Smooth muscle cell (in vitro differentiated cells): ENCODE measurements around the gene TTBK1. TPM values are rescaled to one million over a fixed set of nuclear protein-coding genes. Genes with fewer than 3 reads are reported as not detected.

Experiments used
- DNase-seq: peaks from one replicate; lab custom pipeline; 2025; ENCODE audit not compliant: unreplicated experiment; lab: John Stamatoyannopoulos, UW
- H2AFZ ChIP-seq: fragments of 200-600 bp; sonication (generic); 2 replicates; pipeline ENCODE4 v1.6.0; 2016; ENCODE audit warnings: antibody characterized with exemption, low read depth, mild to moderate bottlenecking
- H3F3A ChIP-seq: fragments of 200-600 bp; sonication (generic); 2 replicates; pipeline ENCODE4 v1.6.0; 2017; ENCODE audit warnings: antibody characterized with exemption, low read depth
- H3K27ac ChIP-seq: fragments of 200-600 bp; sonication (generic); 2 replicates; pipeline ENCODE4 v1.5.1; 2016; ENCODE audit warnings: low read depth, mild to moderate bottlenecking
- H3K27me3 ChIP-seq: fragments of 200-600 bp; sonication (generic); 2 replicates; pipeline ENCODE4 v1.6.1; 2016; ENCODE audit warnings: low read depth, mild to moderate bottlenecking
- H3K36me3 ChIP-seq: fragments of 200-600 bp; sonication (generic); 2 replicates; pipeline ENCODE4 v1.5.1; 2016; ENCODE audit warnings: low read depth
- H3K4me1 ChIP-seq: fragments of 200-600 bp; sonication (generic); 2 replicates; pipeline ENCODE4 v1.5.1; 2016; ENCODE audit warnings: low read depth
- H3K4me2 ChIP-seq: fragments of 200-600 bp; sonication (generic); 2 replicates; pipeline ENCODE4 v1.6.0; 2016; ENCODE audit warnings: mild to moderate bottlenecking
- H3K4me3 ChIP-seq: fragments of 200-600 bp; sonication (generic); 2 replicates; pipeline ENCODE4 v1.5.1; 2016; ENCODE audit warnings: mild to moderate bottlenecking
- H3K79me2 ChIP-seq: fragments of 200-600 bp; sonication (generic); 2 replicates; pipeline ENCODE4 v1.6.0; 2016; ENCODE audit warnings: low read depth, mild to moderate bottlenecking
- H3K9ac ChIP-seq: fragments of 200-600 bp; sonication (generic); 2 replicates; pipeline ENCODE4 v1.6.0; 2016; ENCODE audit warnings: low read depth
- H3K9me3 ChIP-seq: fragments of 200-600 bp; sonication (generic); replicated peaks from 2 replicates; pipeline ENCODE4 v1.5.1; 2016; ENCODE audit warnings: low read depth
- H4K20me1 ChIP-seq: fragments of 200-600 bp; sonication (generic); 2 replicates; pipeline ENCODE4 v1.6.0; 2016; ENCODE audit warnings: low read depth
- WGBS: methylation state at CpG from one replicate; pipeline ENCODE4 v1.1.7; 2016; ENCODE audit warnings: low lambda C conversion rate; 5-methylcytosine and 5-hydroxymethylcytosine counted together
- polyA plus RNA-seq: library from polyadenylated mRNA; unstranded; fragments of >200 nt; fragmentation: Nextera tagmentation; extraction: Ambion mirVana; gene quantifications from 2 replicates; pipeline ENCODE4 v1.2.1, GENCODE V29; 2016
- total RNA-seq: library from RNA; depleted of rRNA; stranded (reverse); fragments of >200 nt; gene quantifications from 2 replicates; pipeline ENCODE4 v1.2.3, GENCODE V29; 2014
- TF ChIP-seq, protein P1 (sequence below): fragments of 200-600 bp; sonication (generic); IDR thresholded peaks from 2 replicates; pipeline ENCODE4 v1.5.1; 2017; ENCODE audit warnings: borderline replicate concordance, mild to moderate bottlenecking, antibody characterized with exemption; ENCODE audit not compliant: insufficient read depth, poor library complexity, severe bottlenecking

The TTBK1 gene
- total and polyA plus RNA-seq, 2 experiments from 2014 or later: not detected

DNA sequence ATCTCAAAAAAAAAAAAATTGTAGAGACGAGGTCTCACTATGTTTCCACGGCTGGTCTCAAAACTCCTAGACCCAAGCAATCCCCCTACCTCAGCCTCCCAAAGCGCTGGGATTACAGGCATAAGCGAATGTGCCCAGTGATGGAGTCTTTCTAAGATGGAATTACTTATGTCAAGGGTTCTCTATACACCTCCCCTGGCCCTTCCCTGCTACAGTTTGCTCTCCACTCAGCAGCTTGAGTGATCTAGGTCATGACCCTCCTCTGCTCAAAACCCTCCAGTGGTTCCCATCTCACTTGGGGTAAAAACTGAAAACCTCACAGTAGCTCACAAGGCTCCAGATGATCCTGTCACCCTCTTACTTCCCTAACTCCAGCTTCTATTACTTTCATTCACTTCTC, 12.2 kb upstream of the TTBK1 start:
- no peak overlapping the region for H3K4me3 ChIP-seq
- no peak overlapping the region for H3K9ac ChIP-seq
- 90% methylated on average over 4 of the region's 4 CpGs for WGBS
- H3K27ac ChIP-seq: no peak overlapping the region
- TF ChIP-seq, protein P1, sequence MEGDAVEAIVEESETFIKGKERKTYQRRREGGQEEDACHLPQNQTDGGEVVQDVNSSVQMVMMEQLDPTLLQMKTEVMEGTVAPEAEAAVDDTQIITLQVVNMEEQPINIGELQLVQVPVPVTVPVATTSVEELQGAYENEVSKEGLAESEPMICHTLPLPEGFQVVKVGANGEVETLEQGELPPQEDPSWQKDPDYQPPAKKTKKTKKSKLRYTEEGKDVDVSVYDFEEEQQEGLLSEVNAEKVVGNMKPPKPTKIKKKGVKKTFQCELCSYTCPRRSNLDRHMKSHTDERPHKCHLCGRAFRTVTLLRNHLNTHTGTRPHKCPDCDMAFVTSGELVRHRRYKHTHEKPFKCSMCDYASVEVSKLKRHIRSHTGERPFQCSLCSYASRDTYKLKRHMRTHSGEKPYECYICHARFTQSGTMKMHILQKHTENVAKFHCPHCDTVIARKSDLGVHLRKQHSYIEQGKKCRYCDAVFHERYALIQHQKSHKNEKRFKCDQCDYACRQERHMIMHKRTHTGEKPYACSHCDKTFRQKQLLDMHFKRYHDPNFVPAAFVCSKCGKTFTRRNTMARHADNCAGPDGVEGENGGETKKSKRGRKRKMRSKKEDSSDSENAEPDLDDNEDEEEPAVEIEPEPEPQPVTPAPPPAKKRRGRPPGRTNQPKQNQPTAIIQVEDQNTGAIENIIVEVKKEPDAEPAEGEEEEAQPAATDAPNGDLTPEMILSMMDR: no peak
- H3K36me3 ChIP-seq: no peaks in the 10 kb centered on the region
- H3F3A ChIP-seq: no peaks in the 10 kb centered on the region
- H4K20me1 ChIP-seq: no peaks in the 10 kb centered on the region
- DNase-seq: no peak
- H2AFZ ChIP-seq: no peak overlapping the region
- no peaks in the 10 kb centered on the region for H3K9me3 ChIP-seq
- peaks cover 13% of the 10 kb centered on the region for H3K27me3 ChIP-seq
- H3K4me1 ChIP-seq: no peaks in the 10 kb centered on the region
- no peaks in the 10 kb centered on the region for H3K79me2 ChIP-seq
- H3K4me2 ChIP-seq: no peak overlapping the region

DNA sequence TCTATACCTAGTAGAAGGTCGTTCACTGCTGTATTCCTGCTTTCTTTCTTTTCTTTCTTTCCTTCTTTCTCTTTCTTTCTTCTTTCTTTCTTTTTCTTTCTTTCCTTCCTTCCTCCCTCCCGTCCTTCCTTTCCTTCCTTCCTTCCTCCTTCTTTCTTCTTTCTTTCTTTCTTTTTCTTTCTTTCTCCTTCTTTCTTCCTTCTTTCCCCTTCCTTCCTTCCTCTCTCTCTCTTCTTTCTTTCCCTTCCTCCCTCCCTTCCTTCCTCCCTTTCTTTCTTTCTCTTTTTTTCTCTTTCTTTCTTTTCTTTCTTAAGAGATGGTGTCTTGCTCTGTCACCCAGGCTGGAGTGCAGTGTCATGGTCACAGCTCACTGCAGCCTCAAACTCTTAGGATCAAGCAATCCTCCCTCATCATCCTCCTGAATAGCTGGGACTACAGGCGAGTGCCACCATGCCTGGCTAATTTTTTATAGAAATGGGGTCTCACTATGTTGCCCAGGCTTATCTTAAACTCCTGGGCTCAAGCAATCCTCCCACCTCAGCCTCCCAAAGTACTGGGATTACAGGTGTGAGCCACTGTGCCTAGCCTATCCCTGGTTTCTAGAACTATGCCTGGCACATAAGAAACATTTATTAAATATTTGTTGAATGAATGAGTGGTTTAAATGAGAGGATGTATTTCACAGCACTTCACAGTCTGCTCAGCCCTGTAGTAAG, 11.4 kb upstream of the TTBK1 start:
- no peaks in the 10 kb centered on the region for H4K20me1 ChIP-seq
- TF ChIP-seq, protein P1: no peak

DNA sequence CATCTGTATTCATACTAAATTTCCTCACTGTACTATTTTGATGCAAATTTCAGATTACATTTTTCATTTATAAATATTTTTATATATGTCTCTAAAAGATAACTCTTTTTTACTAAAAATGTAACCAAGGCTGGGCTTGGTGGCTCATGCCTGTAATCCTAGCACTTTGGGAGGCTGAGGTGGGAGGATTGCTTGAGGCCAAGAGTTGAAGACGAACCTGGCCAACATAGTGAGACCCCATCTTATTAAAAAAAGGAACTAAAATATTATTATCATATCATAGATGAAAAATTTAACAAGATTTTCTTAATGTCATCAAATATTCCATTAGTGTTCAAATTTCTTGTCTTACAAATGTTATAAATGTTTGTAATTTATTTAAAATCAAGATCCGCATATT, 7.4 kb upstream of the TTBK1 start:
- Histone ChIP-seq H3K4me2 (no peak overlapping the region), H3K4me1 (no peaks in the 10 kb centered on the region), H3F3A (no peaks in the 10 kb centered on the region), H3K4me3 (no peak overlapping the region), H4K20me1 (no peaks in the 10 kb centered on the region), H2AFZ (no peak overlapping the region), H3K9ac (no peak overlapping the region), H3K9me3 (no peaks in the 10 kb centered on the region), H3K79me2 (no peaks in the 10 kb centered on the region), H3K36me3 (no peaks in the 10 kb centered on the region), H3K27me3 (peaks cover 32% of the 10 kb centered on the region), H3K27ac (no peak overlapping the region)
- no peak for DNase-seq
- TF ChIP-seq, protein P1: no peak
- 95% methylated on average over 2 of the region's 2 CpGs for WGBS

More for the DNA sequence above, 11.4 kb upstream of the TTBK1 start:
- H3K4me2 ChIP-seq: no peak overlapping the region
- WGBS: 75% methylated on average over 3 of the region's 3 CpGs
- H3K9ac ChIP-seq: no peak overlapping the region
- H3K36me3 ChIP-seq: no peaks in the 10 kb centered on the region
- no peak overlapping the region for H3K4me3 ChIP-seq
- H3K9me3 ChIP-seq: no peaks in the 10 kb centered on the region
- H3F3A ChIP-seq: no peaks in the 10 kb centered on the region
- H3K79me2 ChIP-seq: no peaks in the 10 kb centered on the region
- no peaks in the 10 kb centered on the region for H3K4me1 ChIP-seq
- no peak overlapping the region for H2AFZ ChIP-seq
- H3K27ac ChIP-seq: no peak overlapping the region
- no peak for DNase-seq
- H3K27me3 ChIP-seq: peaks cover 13% of the 10 kb centered on the region

DNA sequence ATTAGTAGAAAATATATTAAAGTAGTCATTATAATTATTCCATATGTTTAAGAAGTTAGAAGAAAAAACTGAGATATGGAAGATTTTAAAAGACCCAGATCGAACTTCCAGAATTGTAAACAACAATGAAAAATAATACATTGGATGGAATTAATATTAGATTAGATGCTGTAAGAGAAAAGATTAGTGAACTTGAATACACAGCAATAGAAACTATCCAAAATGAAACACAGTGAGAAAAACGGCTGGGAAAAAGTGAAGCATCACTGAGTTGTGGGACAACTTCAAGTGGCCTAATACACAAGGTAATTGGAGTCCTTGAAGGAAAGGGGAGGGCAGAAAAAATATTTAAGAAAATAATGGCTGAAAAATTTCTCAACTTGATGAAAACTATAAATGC, 4.2 kb upstream of the TTBK1 start:
- H3K36me3 ChIP-seq: no peaks in the 10 kb centered on the region
- TF ChIP-seq, protein P1: no peak
- no peak overlapping the region for H2AFZ ChIP-seq
- no peak overlapping the region for H3K4me2 ChIP-seq
- no peaks in the 10 kb centered on the region for H3K9me3 ChIP-seq
- H3K4me3 ChIP-seq: no peak overlapping the region
- no peak overlapping the region for H3K9ac ChIP-seq
- no peaks in the 10 kb centered on the region for H3K79me2 ChIP-seq
- H4K20me1 ChIP-seq: no peaks in the 10 kb centered on the region
- no peak overlapping the region for H3K27ac ChIP-seq
- 80% methylated on average over 2 of the region's 2 CpGs for WGBS
- no peaks in the 10 kb centered on the region for H3F3A ChIP-seq
- peaks cover 51% of the 10 kb centered on the region for H3K27me3 ChIP-seq
- no peaks in the 10 kb centered on the region for H3K4me1 ChIP-seq
- DNase-seq: no peak
